Frontal cortex (tissue), 4 donors: ENCODE data around the gene NTM. TPM values are rescaled to one million over a fixed set of nuclear protein-coding genes. Genes with fewer than 3 reads are reported as not detected.

Experiments used
- DNase-seq, 2 donors: peaks; one replicate each; pipeline ENCODE4 v3.0.0; 2012; ENCODE audit warnings: low spot score in 2 of 2
- FAIRE-seq: peaks from 2 replicates; lab custom pipeline; 2012; peaks lifted over from hg19 to GRCh38; lab: Jason Lieb, UNC
- total RNA-seq: library from RNA; depleted of rRNA; stranded (reverse); fragments of >200 nt; gene quantifications from one replicate; pipeline ENCODE4 v1.2.3, GENCODE V29; 2014
- donor health status: control.
- donor health status: control.
- donor health status: control.

Gene NTM
- total RNA-seq, 1 donor from 2014 or later = 119 TPM

DNA sequence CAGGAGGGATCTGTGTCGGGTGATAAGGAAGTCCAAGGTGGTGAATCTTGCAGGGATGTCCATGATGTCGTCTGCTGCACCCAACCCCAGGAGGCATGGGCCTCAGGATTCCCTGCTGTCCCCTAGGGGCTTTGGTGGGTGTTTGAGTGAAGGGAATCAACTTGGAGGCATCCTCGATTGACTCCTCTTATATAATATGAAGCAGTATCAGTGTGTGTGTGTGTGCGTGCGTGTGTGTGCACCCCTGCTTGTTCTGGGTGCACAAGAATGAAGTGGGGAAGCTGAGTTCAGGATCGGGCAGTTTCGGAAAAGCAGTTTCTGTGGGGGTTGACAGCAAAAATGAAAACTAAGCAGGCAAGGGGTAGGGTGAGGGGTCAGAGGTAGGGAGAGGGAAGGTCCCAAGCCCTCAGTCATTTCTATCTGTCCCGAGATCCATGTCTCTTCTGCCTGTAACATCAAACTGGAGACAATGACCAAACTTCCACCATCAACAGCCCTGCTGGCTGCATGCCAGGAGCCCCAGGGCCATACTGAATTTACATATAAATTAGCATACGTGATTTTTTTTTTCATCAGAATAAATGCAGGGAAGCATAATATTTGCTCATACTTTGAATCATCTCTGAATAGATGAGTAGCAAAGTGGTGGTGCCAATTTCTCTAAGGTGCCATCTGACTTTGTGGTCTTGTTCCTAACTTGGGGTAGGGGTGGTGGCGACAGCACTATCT is 2.0 kb downstream of the NTM start:
- FAIRE-seq (no peak), DNase-seq (no peak)

DNA sequence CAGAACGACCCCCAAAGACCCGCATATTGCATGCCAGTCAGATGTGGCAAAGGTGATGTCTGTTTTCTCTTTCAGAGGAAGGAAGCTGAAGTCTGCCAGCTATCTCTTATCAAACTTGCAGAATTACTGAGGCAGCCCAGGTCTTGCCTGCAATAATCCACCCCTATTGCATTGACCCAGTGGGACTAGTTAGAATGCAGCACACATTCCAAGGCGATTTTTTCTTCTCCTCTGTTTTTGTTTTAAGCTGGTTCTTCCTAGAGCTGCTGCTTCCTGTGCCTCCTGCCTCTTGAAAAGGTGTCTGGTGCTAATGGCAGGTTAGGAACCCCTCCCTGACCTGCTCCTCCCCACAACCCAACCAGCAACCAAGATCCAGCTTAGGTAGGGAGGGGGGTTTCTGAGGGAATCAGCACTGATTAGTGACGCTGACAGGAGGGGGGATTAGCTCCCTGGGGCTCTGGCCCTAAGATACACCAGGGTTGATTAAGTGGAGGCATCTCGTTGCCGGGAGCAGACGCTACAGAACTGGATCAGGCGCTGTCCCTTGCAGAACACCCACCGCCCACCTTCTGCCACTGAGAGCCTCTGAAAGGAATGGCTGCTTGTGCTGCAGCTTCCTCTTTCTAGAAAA is 2.8 kb downstream of the NTM start:
- DNase-seq = no peak

DNA sequence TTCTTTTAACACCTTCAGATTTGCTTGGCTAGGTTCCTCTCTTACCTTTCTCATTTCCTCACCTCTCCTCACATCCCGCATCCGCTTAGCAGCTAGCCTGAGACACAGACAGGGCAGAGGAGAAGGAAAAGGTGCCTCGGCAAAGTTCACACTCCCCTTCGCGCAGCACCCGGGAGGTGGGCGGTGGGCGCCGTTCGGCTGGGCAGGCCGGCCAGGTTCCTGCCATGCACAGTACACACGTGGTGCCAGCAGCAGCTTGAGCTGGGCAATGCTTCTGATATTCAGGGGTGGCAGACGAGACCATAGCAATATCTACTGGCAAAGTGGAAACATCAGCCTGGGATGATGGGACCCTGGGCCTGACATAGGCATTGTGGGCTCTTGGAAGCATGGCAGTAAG is 3.3 kb downstream of the NTM start:
- FAIRE-seq = no peak

More for the DNA sequence above, 2.8 kb downstream of the NTM start:
- no peak for FAIRE-seq

DNA sequence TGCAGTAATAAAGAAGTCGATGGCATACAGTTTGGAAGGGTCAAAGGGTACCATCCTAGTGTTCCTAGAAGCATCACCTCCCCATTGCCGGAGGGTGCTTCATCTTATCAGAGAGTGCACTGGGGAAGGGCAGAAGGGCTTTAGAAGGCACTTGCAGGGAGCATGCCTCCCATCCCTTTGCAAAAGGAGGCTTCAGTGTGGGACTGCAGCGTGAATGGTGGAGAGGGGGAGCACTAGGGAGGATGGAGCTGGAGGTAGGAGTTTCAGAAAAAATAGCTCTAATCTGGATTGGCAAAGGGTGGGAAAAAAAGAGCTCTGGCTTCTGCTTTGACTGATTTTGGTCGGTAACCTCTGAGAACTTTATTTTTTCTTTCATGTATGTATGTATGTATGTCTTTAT is 5.0 kb downstream of the NTM start:
- DNase-seq (no peak), FAIRE-seq (no peak)

More for the DNA sequence above, 3.3 kb downstream of the NTM start:
- no peak for DNase-seq

DNA sequence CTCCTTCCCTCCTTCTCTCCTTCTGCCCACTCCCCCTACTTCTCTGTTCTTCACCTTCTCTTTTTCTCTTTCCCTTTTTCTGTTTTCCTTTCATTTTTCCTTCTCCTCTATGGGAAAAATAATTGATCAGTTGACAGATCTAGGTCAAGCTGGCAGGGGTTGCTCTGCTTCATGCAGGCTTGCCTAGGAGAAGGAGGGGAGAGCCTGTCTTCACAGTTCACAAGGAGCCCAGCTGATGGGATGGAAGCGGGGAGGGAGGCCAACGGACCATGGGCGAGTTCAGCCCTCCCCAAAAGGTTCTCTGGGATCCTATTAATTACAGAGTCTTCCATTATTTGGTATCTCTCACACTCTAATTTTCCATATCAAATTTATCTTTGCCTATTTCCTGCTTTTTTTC is 5.5 kb downstream of the NTM start:
- no peak for FAIRE-seq
- no peak for DNase-seq

DNA sequence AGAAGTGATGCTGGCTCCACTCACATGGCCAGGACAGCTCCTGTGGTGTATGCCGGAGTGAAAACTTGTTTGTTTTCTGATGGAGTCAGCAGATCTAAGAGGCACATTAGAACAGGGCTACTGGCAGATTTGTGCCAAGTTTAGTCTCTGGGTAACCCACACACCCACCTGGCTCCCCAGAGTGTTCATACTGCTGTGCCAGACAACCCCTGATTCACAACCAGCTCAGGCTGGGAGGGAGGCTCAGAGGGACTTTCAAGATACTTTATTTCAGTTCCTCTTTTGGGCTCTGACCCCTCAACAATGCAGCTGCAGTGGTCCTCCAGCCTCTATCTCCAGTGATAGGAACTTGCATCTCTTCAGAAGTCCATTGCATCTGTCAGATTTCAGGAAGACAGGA is 8.5 kb downstream of the NTM start:
- FAIRE-seq (no peak), DNase-seq (no peak)

DNA sequence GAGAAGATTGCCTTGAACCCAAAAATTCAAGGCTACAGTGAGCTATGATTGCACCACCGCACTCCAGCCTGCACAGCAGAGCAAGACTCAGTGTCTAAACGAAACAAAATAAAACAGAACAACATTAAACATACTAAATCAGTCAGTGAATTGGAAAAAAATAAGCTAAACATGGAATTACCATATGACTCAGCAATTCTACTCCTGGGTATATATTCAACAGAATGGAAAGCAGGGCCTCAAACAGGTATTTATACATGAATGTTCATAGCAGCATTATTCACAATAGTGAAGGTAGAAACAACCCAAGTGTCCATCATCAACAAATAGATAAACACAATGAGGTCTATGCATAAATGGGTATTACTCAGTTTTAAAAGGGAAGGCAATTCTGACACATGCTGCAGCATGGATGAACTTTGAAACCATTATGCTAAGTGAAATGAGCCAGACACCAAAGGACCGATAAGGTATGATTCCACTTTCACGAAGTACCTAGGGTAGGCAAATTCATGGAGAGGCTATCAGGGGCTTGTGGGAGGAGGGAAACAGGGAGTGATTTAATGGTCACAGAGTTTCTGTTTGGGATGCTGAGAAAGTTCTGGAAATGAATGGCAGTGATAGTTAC is 15.5 kb downstream of the NTM start:
- DNase-seq (no peak), FAIRE-seq (no peak)

DNA sequence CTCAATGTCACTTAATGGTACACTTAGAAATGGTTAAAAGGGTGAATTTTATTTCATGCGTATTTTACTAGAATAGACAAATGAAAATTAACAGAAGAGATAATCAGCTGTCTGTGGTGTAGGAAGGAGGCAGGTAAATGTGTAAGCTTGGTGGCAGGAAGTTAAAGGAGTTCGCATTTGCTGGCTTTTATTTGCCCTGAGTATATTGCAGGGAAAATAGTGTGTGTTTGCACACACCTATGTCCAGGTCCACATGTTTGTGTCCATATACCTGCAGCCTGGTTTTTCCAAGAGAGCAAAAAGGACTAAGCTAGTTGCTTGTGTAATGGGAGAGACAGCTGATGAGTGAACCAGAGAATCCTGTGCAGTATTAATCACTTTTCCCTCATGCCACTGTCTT is 16.0 kb downstream of the NTM start:
- FAIRE-seq (no peak), DNase-seq (no peak)

DNA sequence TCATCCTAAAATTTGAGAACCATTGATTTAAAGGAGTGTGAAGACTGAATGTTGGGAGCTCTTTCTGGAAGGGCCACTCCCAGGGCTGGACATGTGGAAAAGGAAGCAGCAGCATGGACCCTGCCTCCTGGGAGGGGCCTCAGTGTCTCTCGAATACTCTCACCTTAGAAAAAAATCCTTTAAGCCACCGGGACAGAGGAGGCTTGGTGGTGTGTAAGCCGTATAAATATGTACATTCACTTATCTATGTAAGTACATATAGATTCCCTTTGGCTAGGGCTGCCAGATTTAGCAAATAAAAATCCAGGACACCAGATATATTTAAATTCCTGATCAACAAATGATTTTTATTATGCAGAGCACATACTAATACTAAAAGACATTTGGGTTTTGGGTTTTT is 17.6 kb downstream of the NTM start:
- FAIRE-seq = no peak
- DNase-seq = no peak

DNA sequence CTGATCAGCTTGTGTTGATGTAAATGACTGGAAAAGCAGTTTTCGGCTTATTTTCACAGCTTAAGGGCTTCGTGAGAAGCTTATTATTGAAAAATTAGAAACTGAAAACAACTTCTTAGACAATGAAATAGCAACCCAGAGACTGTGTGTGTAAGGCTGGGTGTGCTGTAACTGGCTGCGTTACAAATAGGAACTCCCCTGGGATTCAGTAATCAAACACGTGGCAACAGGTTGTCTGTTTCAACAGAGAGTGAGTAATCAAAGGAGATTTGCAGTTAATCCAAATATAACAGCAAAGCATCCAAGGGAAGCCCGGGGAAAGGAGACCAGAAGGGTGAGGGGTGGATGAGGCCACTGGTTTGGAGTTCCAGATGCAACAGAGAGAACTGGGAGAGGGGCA is 19.2 kb downstream of the NTM start:
- FAIRE-seq (no peak), DNase-seq (no peak)

DNA sequence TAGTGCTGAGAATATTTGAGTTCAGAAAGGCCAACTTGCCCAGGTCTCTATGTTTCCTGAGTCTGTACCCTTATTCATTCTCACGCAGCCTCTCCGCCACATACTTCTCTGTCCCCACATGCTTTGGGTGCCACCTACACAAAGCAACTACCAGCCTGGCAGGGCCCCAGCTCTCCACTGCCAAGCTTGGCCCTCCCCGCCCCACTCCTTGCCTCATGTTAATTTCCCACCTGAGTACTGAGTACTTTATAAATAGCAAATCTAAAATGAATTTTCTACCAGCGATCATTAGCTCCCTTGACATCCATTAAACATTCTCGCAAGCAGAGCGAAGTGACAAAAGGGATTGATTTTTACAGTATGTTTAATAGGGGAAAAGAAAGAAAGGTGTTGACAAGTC is 20.8 kb downstream of the NTM start:
- DNase-seq (no peak), FAIRE-seq (no peak)

DNA sequence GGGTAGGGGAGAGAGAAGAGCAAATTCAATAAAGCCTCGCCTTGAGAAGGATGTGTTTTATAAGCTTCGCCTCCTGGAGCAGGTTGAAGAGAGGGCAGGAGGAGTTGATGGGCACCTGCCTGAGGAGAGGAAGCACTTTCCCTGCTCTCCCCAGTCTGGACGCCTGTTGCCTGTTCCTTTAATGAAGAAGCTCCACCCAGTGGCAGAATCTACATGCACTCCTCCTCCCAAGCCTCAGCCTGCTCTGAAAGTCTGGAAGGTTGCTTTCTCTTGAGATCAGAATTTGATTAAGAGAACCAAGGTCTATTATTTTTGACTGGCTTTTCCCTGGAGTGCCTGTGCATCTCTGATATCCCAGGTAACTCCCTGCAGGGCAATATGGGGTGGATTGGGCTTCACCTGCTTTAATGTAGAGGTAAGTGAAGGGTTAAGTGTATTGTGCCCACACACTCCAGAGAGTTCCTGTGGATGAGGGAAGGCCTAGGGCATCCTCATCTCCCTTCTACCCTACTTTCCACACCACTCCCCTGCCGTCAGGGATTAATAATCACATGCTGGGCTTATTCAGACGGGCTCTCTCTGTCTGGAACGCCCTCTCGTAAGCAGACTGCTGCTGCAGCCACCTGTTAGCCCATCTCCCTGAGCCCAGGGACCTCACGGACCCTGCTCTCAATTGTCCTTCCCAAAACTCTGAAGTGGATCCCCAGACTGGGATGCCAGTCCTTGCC is 22.3 kb downstream of the NTM start:
- FAIRE-seq (no peak), DNase-seq (no peak)

DNA sequence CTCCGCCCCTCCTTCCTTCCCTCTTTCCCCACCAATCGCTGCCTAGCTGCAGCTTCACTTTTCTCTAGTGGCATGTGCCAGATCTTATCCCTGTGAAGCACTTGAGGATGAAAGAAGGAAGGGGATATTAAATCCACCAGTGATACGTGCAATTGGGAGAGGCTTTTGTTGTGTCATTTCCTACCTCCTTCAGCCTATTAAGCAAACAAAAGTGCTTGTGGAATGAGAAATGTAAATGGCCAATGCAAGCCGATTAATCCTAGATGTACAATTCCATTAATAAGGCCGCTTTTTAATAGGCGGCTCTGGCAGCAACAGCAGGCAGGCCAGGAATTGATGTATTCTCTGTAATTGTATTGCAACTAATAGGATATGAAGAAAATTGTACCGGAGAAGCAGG is 23.3 kb downstream of the NTM start:
- FAIRE-seq (no peak), DNase-seq (no peak)

DNA sequence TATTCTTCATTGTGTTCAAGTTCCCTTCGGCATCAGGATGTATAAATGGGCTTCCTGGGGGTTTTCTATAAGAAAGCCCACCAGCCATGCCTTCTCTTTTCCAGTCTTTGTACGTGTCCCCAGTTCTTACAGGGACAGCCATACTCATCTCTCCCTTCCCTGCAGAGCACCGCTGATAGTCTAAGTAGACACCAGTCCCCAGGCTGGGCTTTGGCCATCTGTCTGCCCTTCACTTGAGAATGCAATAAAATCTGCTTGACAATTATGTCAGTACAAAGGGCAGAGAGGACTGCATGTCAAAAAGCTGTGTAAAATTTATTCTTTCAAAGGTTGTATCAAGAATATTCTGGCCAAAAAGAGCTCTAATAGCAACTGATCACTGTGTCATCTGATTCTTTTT is 27.3 kb downstream of the NTM start:
- no peak for DNase-seq
- FAIRE-seq = no peak

DNA sequence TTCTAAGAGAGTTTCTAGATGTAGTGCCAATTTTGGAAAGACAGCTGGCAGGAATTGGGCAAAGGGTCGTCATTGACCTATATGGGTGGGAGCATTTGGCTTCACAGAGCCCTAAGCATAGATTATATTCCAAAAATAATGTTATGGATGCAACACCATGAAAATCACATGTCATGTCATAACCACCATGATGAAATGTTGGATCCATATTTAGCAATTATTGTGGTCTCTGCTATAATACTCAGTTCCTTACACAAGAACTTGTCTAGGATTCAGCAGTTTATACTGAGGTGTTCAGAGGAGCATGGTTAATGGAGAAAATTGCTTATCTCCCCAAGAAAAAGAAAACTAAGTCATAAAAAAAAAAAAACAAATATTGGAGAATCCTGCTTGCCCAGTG is 31.6 kb downstream of the NTM start:
- FAIRE-seq (no peak), DNase-seq (no peak)

DNA sequence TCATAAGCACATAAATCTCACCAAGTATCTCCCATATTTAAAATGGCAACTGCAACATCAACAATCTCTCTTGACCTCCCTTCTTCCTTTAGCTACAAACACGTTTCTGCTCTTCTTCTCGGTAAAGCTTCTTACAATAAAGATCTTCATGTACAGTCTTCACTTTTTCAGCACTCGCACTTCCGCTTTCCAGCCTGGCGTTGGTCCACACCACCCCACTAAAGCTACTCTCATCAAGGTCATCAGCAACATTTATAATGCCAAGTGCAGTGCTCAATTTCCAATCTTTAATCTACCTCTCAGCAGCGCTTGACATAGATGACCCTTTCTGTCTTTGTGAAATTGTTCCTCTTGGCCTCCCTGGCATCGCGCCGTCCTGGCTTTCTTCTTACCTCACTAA is 33.6 kb downstream of the NTM start:
- FAIRE-seq (no peak), DNase-seq (no peak)

DNA sequence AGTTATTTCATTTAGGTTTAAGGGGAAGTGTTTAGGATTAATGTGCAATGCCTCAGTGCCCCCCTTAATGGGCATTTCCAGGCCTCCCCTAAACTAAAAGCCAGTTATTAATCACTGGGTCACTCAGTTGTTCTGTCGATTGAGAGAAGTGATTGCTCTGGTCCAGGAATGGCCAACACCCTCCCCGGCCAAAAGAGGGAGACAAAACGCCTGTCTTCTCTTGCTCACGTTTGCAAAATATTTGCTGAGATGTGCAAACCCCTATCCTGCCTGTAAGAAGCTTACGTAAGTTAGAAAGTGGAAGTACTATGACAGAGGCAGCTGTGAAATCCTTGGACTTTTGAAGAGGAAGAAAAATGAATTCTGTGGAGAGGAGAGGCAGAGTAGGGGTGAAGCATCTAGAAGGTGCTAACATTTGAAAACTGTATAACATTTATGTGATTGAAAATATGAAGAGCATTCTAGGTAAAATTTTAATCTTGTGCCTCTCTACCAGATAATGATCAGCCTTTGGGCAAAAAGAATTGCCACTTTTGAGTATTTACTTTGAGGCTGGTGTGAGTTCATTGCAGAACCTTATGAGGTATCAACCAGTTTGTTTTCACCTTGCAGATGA is 37.7 kb downstream of the NTM start:
- DNase-seq = no peak
- FAIRE-seq = no peak

DNA sequence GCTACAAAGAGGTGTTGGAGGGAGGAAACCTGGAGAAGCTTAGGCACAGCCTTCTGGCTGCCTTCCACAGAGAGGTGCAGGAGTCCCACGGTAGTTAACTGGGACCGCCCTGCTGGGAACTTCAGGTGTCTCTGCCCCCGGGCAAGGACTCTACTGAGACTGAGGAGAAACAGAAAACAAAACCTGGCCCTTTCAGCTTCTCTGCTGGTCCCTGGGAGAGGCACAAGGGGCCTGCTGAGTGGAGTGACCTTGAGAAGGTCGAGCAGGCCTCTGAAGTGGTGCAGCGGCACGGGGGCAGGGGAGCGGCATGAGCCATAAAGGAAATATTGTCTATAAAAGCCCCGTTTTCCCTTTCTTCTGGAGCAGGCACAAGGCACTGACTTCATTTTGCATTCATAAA is 38.9 kb downstream of the NTM start:
- no peak for DNase-seq
- FAIRE-seq = no peak

DNA sequence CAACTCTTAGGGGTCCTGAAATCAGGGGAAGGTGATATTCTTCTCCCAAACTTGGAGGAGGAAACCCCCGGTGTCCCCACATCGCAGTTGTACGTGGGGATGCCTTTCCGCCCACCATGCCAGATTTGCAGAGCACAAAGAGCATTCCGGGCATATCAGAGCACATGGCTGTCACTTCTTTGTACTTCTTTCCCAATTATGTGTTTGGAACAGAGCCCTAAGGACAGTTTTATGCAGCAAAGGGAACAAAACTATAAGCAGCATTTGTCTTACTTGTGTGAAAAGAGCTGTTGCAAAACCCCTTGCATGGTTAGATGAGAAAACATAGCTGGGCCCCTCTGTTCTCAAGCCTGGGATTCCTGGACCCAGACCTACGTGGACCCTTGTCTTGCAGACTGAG is 41.2 kb downstream of the NTM start:
- DNase-seq (no peak), FAIRE-seq (no peak)

DNA sequence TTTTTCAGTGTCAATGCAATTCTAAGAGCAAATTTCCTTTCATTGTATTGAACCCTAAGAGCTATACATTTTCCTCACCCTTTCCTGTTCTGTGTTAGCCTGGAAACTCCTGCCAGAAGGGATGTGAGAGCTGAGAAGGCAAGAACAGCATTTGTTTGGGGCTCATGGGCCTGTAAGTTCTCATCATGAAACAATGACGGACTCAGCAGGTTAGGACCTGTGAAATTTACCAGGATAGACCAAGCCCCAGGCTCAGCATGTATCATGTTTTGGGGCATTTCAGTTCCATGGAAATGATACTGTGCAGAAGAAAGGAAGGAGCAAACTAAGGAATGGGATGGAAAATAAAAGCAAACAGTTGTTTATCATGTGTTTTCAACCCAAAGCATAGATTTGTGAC is 41.6 kb downstream of the NTM start:
- DNase-seq = no peak
- no peak for FAIRE-seq
